ENCODE measurements around the gene TCF23. TPM values are rescaled to one million over a fixed set of nuclear protein-coding genes. Genes with fewer than 3 reads are reported as not detected.

TCF23 gene
- total RNA-seq, 1 donor from 2014 or later, result not detected

- H3K4me3 ChIP-seq (ENCODE audit: insufficient read depth, low read depth, low read length), result no peak overlapping the region
- H3K27me3 ChIP-seq (ENCODE audit: insufficient read depth, low read length), result peaks cover 10% of the 10 kb centered on the region
- Mint-ChIP-seq H3K4me3 (ENCODE audit: unreplicated experiment) (peak overlapping the region; percentile 28), H3K9me3 (ENCODE audit: unreplicated experiment) (peaks cover 2% of the 10 kb centered on the region), H3K36me3 (ENCODE audit: low read depth, unreplicated experiment) (no peaks in the 10 kb centered on the region), H3K27ac (ENCODE audit: unreplicated experiment) (no peak overlapping the region), H3K4me1 (ENCODE audit: low read depth, unreplicated experiment) (no peaks in the 10 kb centered on the region), H3K27me3 (ENCODE audit: low read depth, unreplicated experiment) (peaks cover 21% of the 10 kb centered on the region)
- no peaks in the 10 kb centered on the region for H4K20me1 ChIP-seq (ENCODE audit: insufficient read depth, low read length)
- no peaks in the 10 kb centered on the region for H3K36me3 ChIP-seq (ENCODE audit: insufficient read depth, low read length)
- H3K4me1 ChIP-seq (ENCODE audit: insufficient read depth, low read length), result no peaks in the 10 kb centered on the region
- no peaks in the 10 kb centered on the region for H3K79me2 ChIP-seq (ENCODE audit: insufficient read depth, low read length)
- H2AFZ ChIP-seq (ENCODE audit: low read depth, low read length), result no peak overlapping the region
- DNase-seq (ENCODE audit: low read depth) (no peak), FAIRE-seq (no peak)
- TF ChIP-seq, protein P1, sequence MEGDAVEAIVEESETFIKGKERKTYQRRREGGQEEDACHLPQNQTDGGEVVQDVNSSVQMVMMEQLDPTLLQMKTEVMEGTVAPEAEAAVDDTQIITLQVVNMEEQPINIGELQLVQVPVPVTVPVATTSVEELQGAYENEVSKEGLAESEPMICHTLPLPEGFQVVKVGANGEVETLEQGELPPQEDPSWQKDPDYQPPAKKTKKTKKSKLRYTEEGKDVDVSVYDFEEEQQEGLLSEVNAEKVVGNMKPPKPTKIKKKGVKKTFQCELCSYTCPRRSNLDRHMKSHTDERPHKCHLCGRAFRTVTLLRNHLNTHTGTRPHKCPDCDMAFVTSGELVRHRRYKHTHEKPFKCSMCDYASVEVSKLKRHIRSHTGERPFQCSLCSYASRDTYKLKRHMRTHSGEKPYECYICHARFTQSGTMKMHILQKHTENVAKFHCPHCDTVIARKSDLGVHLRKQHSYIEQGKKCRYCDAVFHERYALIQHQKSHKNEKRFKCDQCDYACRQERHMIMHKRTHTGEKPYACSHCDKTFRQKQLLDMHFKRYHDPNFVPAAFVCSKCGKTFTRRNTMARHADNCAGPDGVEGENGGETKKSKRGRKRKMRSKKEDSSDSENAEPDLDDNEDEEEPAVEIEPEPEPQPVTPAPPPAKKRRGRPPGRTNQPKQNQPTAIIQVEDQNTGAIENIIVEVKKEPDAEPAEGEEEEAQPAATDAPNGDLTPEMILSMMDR (IDR thresholded peaks at IDR 0.05; ENCODE audit: insufficient read depth, low read depth, low read length), result no peak
- no peak for TF ChIP-seq EZH2 (IDR thresholded peaks at IDR 0.05; ENCODE audit: insufficient read depth, low read length)
- no peak overlapping the region for H3K4me2 ChIP-seq (ENCODE audit: low read length)
- no peak overlapping the region for H3K9ac ChIP-seq (ENCODE audit: low read length)
- no peak overlapping the region for H3K27ac ChIP-seq (ENCODE audit: low read depth, low read length)
- H3K9me3 ChIP-seq (ENCODE audit: insufficient read depth, low read depth, low read length), result no peaks in the 10 kb centered on the region
Measured at GRCh38 chr2:27152796-27153464, 4.1 kb downstream of the TCF23 start.

DNA sequence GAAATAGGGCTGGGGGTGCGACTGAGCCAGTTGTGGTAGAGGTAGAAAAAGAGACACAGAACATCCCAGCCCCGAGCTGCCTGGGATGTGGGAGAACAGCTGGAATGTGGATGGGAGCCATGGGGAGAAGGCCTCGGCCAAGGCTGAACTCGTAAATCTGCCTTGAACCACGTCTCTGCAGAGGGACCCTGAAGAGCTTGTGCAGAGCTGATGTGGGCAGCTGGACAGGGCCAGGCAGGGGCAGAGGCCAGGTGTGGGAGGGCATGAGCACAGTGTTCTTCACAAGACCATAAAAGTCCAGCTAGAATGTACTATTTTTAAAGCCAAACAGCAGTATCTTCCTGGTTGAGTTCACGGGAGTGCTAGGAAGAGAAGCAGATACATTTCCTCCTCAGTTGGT lies 5.7 kb downstream of the TCF23 start:
- no peak overlapping the region for H3K27ac ChIP-seq (ENCODE audit: low read depth, low read length)
- no peaks in the 10 kb centered on the region for H4K20me1 ChIP-seq (ENCODE audit: insufficient read depth, low read length)
- H3K4me1 ChIP-seq (ENCODE audit: insufficient read depth, low read length), result no peaks in the 10 kb centered on the region
- no peak overlapping the region for H2AFZ ChIP-seq (ENCODE audit: low read depth, low read length)
- no peaks in the 10 kb centered on the region for H3K9me3 ChIP-seq (ENCODE audit: insufficient read depth, low read depth, low read length)
- TF ChIP-seq, protein P1 (IDR thresholded peaks at IDR 0.05; ENCODE audit: insufficient read depth, low read depth, low read length), result no peak
- no peak for TF ChIP-seq EZH2 (IDR thresholded peaks at IDR 0.05; ENCODE audit: insufficient read depth, low read length)
- Mint-ChIP-seq H3K36me3 (ENCODE audit: low read depth, unreplicated experiment) (no peaks in the 10 kb centered on the region), H3K27me3 (ENCODE audit: low read depth, unreplicated experiment) (peaks cover 18% of the 10 kb centered on the region), H3K9me3 (ENCODE audit: unreplicated experiment) (peaks cover 2% of the 10 kb centered on the region), H3K4me3 (ENCODE audit: unreplicated experiment) (no peak overlapping the region), H3K27ac (ENCODE audit: unreplicated experiment) (no peak overlapping the region), H3K4me1 (ENCODE audit: low read depth, unreplicated experiment) (no peaks in the 10 kb centered on the region)
- no peak for DNase-seq (ENCODE audit: low read depth)
- H3K79me2 ChIP-seq (ENCODE audit: insufficient read depth, low read length), result no peaks in the 10 kb centered on the region
- peaks cover 10% of the 10 kb centered on the region for H3K27me3 ChIP-seq (ENCODE audit: insufficient read depth, low read length)
- H3K36me3 ChIP-seq (ENCODE audit: insufficient read depth, low read length), result no peaks in the 10 kb centered on the region
- FAIRE-seq, result no peak
- no peak overlapping the region for H3K4me3 ChIP-seq (ENCODE audit: insufficient read depth, low read depth, low read length)
- no peak overlapping the region for H3K4me2 ChIP-seq (ENCODE audit: low read length)
- no peak overlapping the region for H3K9ac ChIP-seq (ENCODE audit: low read length)

- Histone ChIP-seq H3K27me3 (ENCODE audit: insufficient read depth, low read length) (peaks cover 7% of the 10 kb centered on the region), H3K36me3 (ENCODE audit: insufficient read depth, low read length) (no peaks in the 10 kb centered on the region), H3K79me2 (ENCODE audit: insufficient read depth, low read length) (no peaks in the 10 kb centered on the region), H2AFZ (ENCODE audit: low read depth, low read length) (no peak overlapping the region), H3K4me2 (ENCODE audit: low read length) (no peak overlapping the region), H4K20me1 (ENCODE audit: insufficient read depth, low read length) (no peaks in the 10 kb centered on the region), H3K27ac (ENCODE audit: low read depth, low read length) (no peak overlapping the region), H3K9me3 (ENCODE audit: insufficient read depth, low read depth, low read length) (no peaks in the 10 kb centered on the region), H3K9ac (ENCODE audit: low read length) (no peak overlapping the region), H3K4me3 (ENCODE audit: insufficient read depth, low read depth, low read length) (no peak overlapping the region), H3K4me1 (ENCODE audit: insufficient read depth, low read length) (no peaks in the 10 kb centered on the region)
- FAIRE-seq, result no peak
- no peak overlapping the region for H3K27ac Mint-ChIP-seq (ENCODE audit: unreplicated experiment)
- no peaks in the 10 kb centered on the region for H3K4me1 Mint-ChIP-seq (ENCODE audit: low read depth, unreplicated experiment)
- peaks cover 15% of the 10 kb centered on the region for H3K27me3 Mint-ChIP-seq (ENCODE audit: low read depth, unreplicated experiment)
- H3K4me3 Mint-ChIP-seq (ENCODE audit: unreplicated experiment), result no peak overlapping the region
- no peaks in the 10 kb centered on the region for H3K36me3 Mint-ChIP-seq (ENCODE audit: low read depth, unreplicated experiment)
- DNase-seq (ENCODE audit: low read depth), result no peak
- TF ChIP-seq EZH2 (IDR thresholded peaks at IDR 0.05; ENCODE audit: insufficient read depth, low read length), result no peak
- TF ChIP-seq, protein P1 (IDR thresholded peaks at IDR 0.05; ENCODE audit: insufficient read depth, low read depth, low read length), result no peak
- H3K9me3 Mint-ChIP-seq (ENCODE audit: unreplicated experiment), result peaks cover 2% of the 10 kb centered on the region
Measured at GRCh38 chr2:27155069-27155520, 6.3 kb downstream of the TCF23 start.

Measured in astrocyte (in vitro differentiated cells and primary cell).